Stomach (tissue), 4 donors: ENCODE data around the gene NKAP.

Experiments used
- EP300 ChIP-seq: sonication (generic); formaldehyde crosslinking; IDR thresholded peaks from one replicate; pipeline ENCODE4 v1.6.1; 2017; ENCODE audit warnings: antibody characterized with exemption
- POLR2A ChIP-seq, 4 donors: fragments of 450-650 bp; IDR thresholded peaks; one replicate each; pipeline ENCODE4 v1.6.1; 2016; ENCODE audit warnings: antibody characterized with exemption in 4 of 4, control low read depth in 2 of 4, mild to moderate bottlenecking in 1 of 4, moderate library complexity in 1 of 4
- TF ChIP-seq, protein P1 (sequence below), 7 experiments: fragments of 450-650 bp in 4 of 7; fragments of 200-600 bp in 3 of 7; sonication (generic) in 3 of 7; IDR thresholded peaks; one replicate each; pipeline ENCODE4 v1.5.1; 2016 to 2019; ENCODE audit warnings: antibody characterized with exemption in 7 of 7, control low read depth in 2 of 7, mild to moderate bottlenecking in 1 of 7

DNA sequence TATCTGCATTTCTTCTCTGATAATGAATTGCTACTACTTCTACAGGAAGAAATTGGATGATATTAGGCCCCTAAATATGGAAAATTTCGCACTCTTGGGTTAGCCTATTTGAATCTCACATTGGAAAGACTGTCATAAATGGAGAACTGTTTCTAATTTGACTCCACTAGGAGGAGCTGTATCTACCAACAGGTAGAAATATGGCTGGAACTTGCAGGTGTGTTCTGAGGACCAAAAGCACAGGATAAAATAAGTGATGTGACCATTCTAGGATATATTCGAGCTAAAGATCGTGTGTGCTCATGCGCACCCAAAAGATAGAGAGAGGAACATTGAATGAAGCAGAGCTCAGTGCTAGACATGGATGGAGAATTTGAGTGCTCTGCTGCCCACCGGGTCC is 4.8 kb upstream of the NKAP start:
- TF ChIP-seq EP300: no peak
- TF ChIP-seq, protein P1, sequence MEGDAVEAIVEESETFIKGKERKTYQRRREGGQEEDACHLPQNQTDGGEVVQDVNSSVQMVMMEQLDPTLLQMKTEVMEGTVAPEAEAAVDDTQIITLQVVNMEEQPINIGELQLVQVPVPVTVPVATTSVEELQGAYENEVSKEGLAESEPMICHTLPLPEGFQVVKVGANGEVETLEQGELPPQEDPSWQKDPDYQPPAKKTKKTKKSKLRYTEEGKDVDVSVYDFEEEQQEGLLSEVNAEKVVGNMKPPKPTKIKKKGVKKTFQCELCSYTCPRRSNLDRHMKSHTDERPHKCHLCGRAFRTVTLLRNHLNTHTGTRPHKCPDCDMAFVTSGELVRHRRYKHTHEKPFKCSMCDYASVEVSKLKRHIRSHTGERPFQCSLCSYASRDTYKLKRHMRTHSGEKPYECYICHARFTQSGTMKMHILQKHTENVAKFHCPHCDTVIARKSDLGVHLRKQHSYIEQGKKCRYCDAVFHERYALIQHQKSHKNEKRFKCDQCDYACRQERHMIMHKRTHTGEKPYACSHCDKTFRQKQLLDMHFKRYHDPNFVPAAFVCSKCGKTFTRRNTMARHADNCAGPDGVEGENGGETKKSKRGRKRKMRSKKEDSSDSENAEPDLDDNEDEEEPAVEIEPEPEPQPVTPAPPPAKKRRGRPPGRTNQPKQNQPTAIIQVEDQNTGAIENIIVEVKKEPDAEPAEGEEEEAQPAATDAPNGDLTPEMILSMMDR (IDR thresholded peaks at IDR 0.05): no peak
- TF ChIP-seq POLR2A (IDR thresholded peaks at IDR 0.05): no peak
